HG03521 (cell line): ENCODE measurements around the gene S100PBP.

Source experiments
- ATAC-seq: cut with Tn5 transposase; IDR thresholded peaks from one replicate; pipeline ENCODE4 v1.9.1; 2021; ENCODE audit warnings: mild to moderate bottlenecking, moderate library complexity; ENCODE audit not compliant: unreplicated experiment

S100PBP gene

GRCh38 chr1:32817159-32817814 lies at the start of gene S100PBP, which contains the start of gene YARS1:
S100PBP (plus strand) TSS chr1:32817653; CDS start chr1:32826100, 8,447 bp downstream.
YARS1 (minus strand) TSS chr1:32817358; CDS start chr1:32817244, 114 bp downstream.
- ATAC-seq = peak; percentile 88

- no peak for ATAC-seq
Measured at GRCh38 chr1:32768110-32768850, 49.2 kb upstream of the S100PBP start.

GRCh38 chr1:32769524-32770220 lies 47.8 kb upstream of the S100PBP start:
- no peak for ATAC-seq

- ATAC-seq = no peak
Measured at GRCh38 chr1:32770221-32770731, 47.2 kb upstream of the S100PBP start.

- no peak for ATAC-seq
Measured at GRCh38 chr1:32770741-32771548, 46.5 kb upstream of the S100PBP start.

- no peak for ATAC-seq
Measured at GRCh38 chr1:32771561-32772280, 45.7 kb upstream of the S100PBP start.

GRCh38 chr1:32772281-32773017 lies 45.0 kb upstream of the S100PBP start:
- no peak for ATAC-seq

GRCh38 chr1:32773018-32773763 lies 44.3 kb upstream of the S100PBP start:
- ATAC-seq = peak; percentile 50

GRCh38 chr1:32773764-32774463 lies 43.5 kb upstream of the S100PBP start:
- ATAC-seq = no peak

GRCh38 chr1:32774464-32774808 lies 43.0 kb upstream of the S100PBP start:
- ATAC-seq = no peak

GRCh38 chr1:32774950-32775634 lies 42.4 kb upstream of the S100PBP start:
- no peak for ATAC-seq

GRCh38 chr1:32775640-32776337 lies 41.7 kb upstream of the S100PBP start:
- ATAC-seq = no peak

GRCh38 chr1:32779242-32779641 lies 38.2 kb upstream of the S100PBP start:
- ATAC-seq = no peak

- ATAC-seq = no peak
Measured at GRCh38 chr1:32780005-32780404, 37.4 kb upstream of the S100PBP start.

- no peak for ATAC-seq
Measured at GRCh38 chr1:32780628-32781234, 36.7 kb upstream of the S100PBP start.

GRCh38 chr1:32782086-32782485 lies 35.4 kb upstream of the S100PBP start:
- no peak for ATAC-seq

- ATAC-seq = no peak
Measured at GRCh38 chr1:32783851-32784250, 33.6 kb upstream of the S100PBP start.
